BE2C (cell line): ENCODE results near the gene VENTX.

Source experiments
- DNase-seq: peaks from one replicate; pipeline ENCODE4 v3.0.0-alpha.2; 2020
- H3K27me3 ChIP-seq: fragments of 250-450 bp; sonication (Bioruptor Pico); 2 replicates; pipeline ENCODE4 v1.5.1; 2020; ENCODE audit warnings: mild to moderate bottlenecking
- H3K36me3 ChIP-seq: fragments of 250-450 bp; sonication (Bioruptor Pico); 2 replicates; pipeline ENCODE4 v1.5.1; 2020; ENCODE audit warnings: mild to moderate bottlenecking
- H3K4me1 ChIP-seq: fragments of 250-450 bp; sonication (Bioruptor Pico); 2 replicates; pipeline ENCODE4 v1.5.1; 2020
- H3K4me3 ChIP-seq: 2 replicates; pipeline ENCODE4 v1.5.1; 2011; ENCODE audit warnings: low read depth, low read length
- H3K9me3 ChIP-seq: fragments of 250-450 bp; sonication (Bioruptor Pico); 2 replicates; pipeline ENCODE4 v1.5.1; 2020
- CTCF ChIP-seq: IDR thresholded peaks from 2 replicates; pipeline ENCODE4 v1.5.1; 2012; ENCODE audit warnings: mild to moderate bottlenecking, low read depth, low read length

Gene VENTX

GRCh38 chr10:133197786-133198185 lies 39.9 kb upstream of the VENTX start:
- no peak overlapping the region for H3K4me3 ChIP-seq
- H3K36me3 ChIP-seq = no peaks in the 10 kb centered on the region
- H3K4me1 ChIP-seq = no peaks in the 10 kb centered on the region
- no peaks in the 10 kb centered on the region for H3K9me3 ChIP-seq
- TF ChIP-seq CTCF = no peak
- peaks cover 44% of the 10 kb centered on the region for H3K27me3 ChIP-seq
- DNase-seq = no peak

GRCh38 chr10:133198206-133198605 lies 39.4 kb upstream of the VENTX start:
- peaks cover 43% of the 10 kb centered on the region for H3K27me3 ChIP-seq
- no peak overlapping the region for H3K4me3 ChIP-seq
- DNase-seq = no peak
- no peak for TF ChIP-seq CTCF
- H3K4me1 ChIP-seq = no peaks in the 10 kb centered on the region
- H3K9me3 ChIP-seq = no peaks in the 10 kb centered on the region
- H3K36me3 ChIP-seq = no peaks in the 10 kb centered on the region

- Histone ChIP-seq H3K27me3 (peaks cover 48% of the 10 kb centered on the region), H3K4me3 (no peak overlapping the region), H3K4me1 (no peaks in the 10 kb centered on the region), H3K36me3 (no peaks in the 10 kb centered on the region), H3K9me3 (no peaks in the 10 kb centered on the region)
- no peak for TF ChIP-seq CTCF
- DNase-seq = no peak
Observed at GRCh38 chr10:133198621-133199487, 38.8 kb upstream of the VENTX start.

- TF ChIP-seq CTCF = no peak
- peaks cover 50% of the 10 kb centered on the region for H3K27me3 ChIP-seq
- H3K9me3 ChIP-seq = no peaks in the 10 kb centered on the region
- no peak for DNase-seq
- H3K4me1 ChIP-seq = no peaks in the 10 kb centered on the region
- no peak overlapping the region for H3K4me3 ChIP-seq
- no peaks in the 10 kb centered on the region for H3K36me3 ChIP-seq
Observed at GRCh38 chr10:133199488-133199885, 38.2 kb upstream of the VENTX start.

GRCh38 chr10:133199992-133200611 lies 37.6 kb upstream of the VENTX start:
- no peak for TF ChIP-seq CTCF
- Histone ChIP-seq H3K36me3 (no peaks in the 10 kb centered on the region), H3K27me3 (peaks cover 48% of the 10 kb centered on the region), H3K4me1 (no peaks in the 10 kb centered on the region), H3K9me3 (no peaks in the 10 kb centered on the region), H3K4me3 (no peak overlapping the region)
- no peak for DNase-seq

GRCh38 chr10:133200621-133201031 lies 37.0 kb upstream of the VENTX start:
- Histone ChIP-seq H3K4me3 (no peak overlapping the region), H3K36me3 (no peaks in the 10 kb centered on the region), H3K4me1 (no peaks in the 10 kb centered on the region), H3K9me3 (no peaks in the 10 kb centered on the region), H3K27me3 (peaks cover 52% of the 10 kb centered on the region)
- TF ChIP-seq CTCF = no peak
- no peak for DNase-seq
